ENCODE results near the gene CAMTA2.
"Not testable (repeated sequence)": the region's sequence is repeated elsewhere in the genome, so short reads cannot be mapped to it uniquely, and the experiment has no call there.

CAMTA2 gene

GRCh38 chr17:4945176-4945943 lies 42.1 kb downstream of the CAMTA2 start:
- DNase-seq = peak; percentile 88

- DNase-seq = peak; percentile 28
Measured at GRCh38 chr17:4944554-4945175, 42.8 kb downstream of the CAMTA2 start.

GRCh38 chr17:4944163-4944553 lies 43.3 kb downstream of the CAMTA2 start:
- DNase-seq = no peak

GRCh38 chr17:4942760-4943508 lies 44.5 kb downstream of the CAMTA2 start:
- no peak for DNase-seq

GRCh38 chr17:4941319-4941610 lies 46.2 kb downstream of the CAMTA2 start:
- no peak for DNase-seq

- DNase-seq = peak; percentile 28
Measured at GRCh38 chr17:4940555-4941318, 46.7 kb downstream of the CAMTA2 start.

GRCh38 chr17:4939796-4940554 lies 47.5 kb downstream of the CAMTA2 start, which contains the start of the genes RNF167 and SLC25A11:
Gene RNF167 (plus strand): TSS chr17:4940268. CDS start chr17:4940910, 642 bp downstream.
Gene SLC25A11 (minus strand): TSS chr17:4940046. CDS start chr17:4939910, 136 bp downstream.
- DNase-seq = peak; percentile 95

GRCh38 chr17:4939546-4939795 lies 48.0 kb downstream of the CAMTA2 start:
- no peak for DNase-seq

- no peak for DNase-seq
Measured at GRCh38 chr17:4938688-4939545, 48.6 kb downstream of the CAMTA2 start.

GRCh38 chr17:4938069-4938491 lies 49.4 kb downstream of the CAMTA2 start:
- no peak for DNase-seq

- DNase-seq = no peak
Measured at GRCh38 chr17:4937553-4937952, 49.9 kb downstream of the CAMTA2 start.

- DNase-seq = no peak
Measured at GRCh38 chr17:4936436-4936835, 51.0 kb downstream of the CAMTA2 start.

GRCh38 chr17:4935650-4936049 lies 51.8 kb downstream of the CAMTA2 start:
- DNase-seq = no peak

- DNase-seq = no peak
Measured at GRCh38 chr17:4934173-4934979, 53.1 kb downstream of the CAMTA2 start.

GRCh38 chr17:4933646-4934045 lies 53.8 kb downstream of the CAMTA2 start:
- no peak for DNase-seq

- DNase-seq = no peak
Measured at GRCh38 chr17:4932756-4933155, 54.7 kb downstream of the CAMTA2 start.

- DNase-seq = no peak
Measured at GRCh38 chr17:4931963-4932362, 55.5 kb downstream of the CAMTA2 start, which contains the start of gene GP1BA. Gene GP1BA (plus strand): TSS chr17:4932277. CDS start chr17:4932605, 328 bp downstream.

GRCh38 chr17:4928881-4929280 lies 58.6 kb downstream of the CAMTA2 start:
- DNase-seq = no peak

GRCh38 chr17:4926577-4927335 lies 60.7 kb downstream of the CAMTA2 start:
- not testable (repeated sequence) for DNase-seq

GRCh38 chr17:4921320-4921719 lies 66.2 kb downstream of the CAMTA2 start:
- DNase-seq = no peak

Data from activated naive CD4-positive, alpha-beta T cell treated with anti-CD3 and anti-CD28 coated beads, Interleukin-2, amount 50 U/mL, for 16 hours (primary cell).